NCI-H1930 (cell line): Measurements from ENCODE around the gene SPON2.

ENCODE experiments used
- DNase-seq, 2 experiments: peaks; one replicate each; lab custom pipeline; 2025; lab: John Stamatoyannopoulos, UW

SPON2 gene

DNA sequence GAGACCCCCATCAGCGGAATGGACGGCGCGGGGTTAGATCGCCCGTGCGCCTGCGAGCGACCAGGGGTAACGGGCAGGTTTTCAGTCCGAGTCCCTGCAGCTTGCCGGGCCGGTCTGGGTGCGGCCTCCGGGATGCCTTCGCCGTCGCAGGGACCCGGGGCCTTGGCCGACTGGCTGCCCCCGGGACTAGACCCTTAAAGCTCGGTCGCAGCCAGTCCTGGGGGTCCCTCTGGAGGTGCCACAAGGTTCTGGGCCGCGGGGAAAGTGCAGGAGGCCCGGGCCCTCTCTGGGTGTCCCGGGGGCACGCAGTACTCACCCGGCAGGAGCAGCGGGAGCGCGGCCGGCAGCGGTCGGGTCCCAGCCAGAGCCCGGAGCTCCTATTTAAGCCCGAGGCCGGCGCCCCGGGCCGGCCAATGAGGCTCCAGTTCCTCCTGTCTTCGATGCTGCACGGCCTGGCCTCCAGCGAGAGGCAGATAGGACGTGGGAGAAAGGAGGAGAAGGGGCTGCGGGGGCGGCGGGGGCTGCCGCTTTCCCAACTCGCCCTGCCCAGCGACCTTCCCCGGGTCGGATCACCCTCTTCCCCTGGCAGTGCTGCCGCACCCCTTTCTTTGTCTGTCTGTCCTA is at the start of gene SPON2:
Gene SPON2 (minus strand): TSS at position 356 of the 624 bp plus-strand sequence.
- no peak for DNase-seq

DNA sequence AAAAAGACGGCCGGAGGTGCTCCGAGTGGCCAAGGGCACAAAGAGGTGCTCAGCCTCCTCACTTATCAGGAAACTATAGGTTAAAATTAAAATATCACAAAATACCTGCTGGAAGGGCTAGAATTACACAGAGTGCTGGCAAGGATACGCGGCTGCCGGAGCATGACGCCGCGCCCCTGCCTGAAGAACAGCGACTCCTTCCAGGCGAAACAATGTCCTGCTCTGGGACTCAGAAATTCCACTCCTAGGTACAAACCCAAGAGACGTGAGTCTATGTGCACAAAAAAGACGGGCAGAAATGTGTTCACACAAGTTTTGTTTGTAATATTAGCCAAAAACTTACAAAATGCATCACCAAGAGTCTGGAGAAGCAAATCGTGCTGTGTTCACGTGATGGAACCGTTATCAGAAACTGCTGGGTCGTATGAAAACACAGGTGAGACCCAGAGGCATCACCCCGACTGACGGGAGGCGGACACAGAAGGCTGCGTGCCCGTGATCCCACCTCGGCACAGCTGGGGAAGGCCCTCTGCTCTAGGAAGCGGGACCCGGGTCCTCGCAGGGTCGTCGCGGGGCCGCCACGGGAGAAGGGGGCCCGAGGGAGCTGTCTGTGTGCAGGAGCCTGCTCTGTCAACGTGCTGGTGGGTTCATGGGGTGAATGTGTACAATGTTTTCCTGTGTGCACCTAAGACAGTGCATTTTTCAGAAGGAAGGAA is 48.9 kb upstream of the SPON2 start:
- no peak for DNase-seq

DNA sequence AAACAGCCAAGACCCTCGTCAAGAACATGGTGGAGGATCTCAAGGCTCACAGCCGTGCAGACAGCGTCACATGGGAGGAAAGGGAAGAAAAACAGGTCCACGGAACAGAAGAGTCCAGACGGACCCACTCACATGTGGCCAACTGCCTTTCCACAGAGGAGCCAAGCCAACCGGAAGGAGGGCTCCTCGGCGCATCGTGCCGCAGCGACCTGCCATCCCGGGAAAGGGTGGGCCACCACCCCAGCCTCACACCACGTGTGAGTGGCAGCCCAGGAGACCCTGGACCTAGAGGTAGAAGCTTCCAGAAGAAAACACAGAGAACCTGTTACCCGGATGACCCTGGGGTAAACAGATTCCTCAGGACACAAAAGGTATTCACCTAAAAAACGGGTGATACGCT is 48.2 kb upstream of the SPON2 start:
- no peak for DNase-seq

DNA sequence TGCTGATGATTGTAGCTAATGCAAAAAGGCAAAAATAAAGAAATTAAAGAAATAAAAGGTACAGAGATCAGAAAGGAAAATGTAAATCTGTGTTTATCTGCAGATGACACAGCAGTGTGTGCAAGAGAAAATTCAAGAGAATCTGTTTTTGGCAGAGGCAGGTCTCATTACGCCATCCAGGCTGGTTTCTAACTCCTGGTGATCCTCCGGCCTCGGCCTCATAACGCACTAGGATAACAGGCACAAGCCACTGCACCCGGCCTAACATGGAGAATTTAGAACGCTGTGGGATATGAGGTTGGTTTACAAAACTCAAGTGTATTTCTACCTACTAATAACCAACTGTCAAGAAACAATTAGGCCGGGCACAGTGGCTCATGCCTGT is 47.2 kb upstream of the SPON2 start:
- no peak for DNase-seq

GRCh38 chr4:1218634-1219565 is 46.5 kb upstream of the SPON2 start:
- DNase-seq = no peak

DNA sequence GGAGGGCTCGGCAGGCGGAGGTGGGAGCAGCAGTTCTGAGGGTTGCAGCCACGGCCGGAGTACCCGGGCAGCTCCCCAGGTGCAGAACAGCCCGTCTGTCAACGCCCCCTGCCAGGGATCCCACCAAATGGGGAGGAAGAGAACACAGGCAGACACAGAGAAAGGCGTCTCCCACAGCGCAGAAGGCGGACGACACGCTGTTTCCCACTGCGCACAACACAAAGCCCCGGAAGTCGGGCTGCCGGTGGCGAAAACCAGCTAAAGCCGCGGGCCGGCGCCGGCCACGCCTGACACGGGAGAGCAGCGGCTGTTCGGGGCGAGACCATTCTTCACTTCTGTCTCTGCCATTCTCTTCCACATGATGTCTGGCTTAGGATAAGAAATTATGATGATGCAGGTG is 45.0 kb upstream of the SPON2 start:
- DNase-seq = no peak

DNA sequence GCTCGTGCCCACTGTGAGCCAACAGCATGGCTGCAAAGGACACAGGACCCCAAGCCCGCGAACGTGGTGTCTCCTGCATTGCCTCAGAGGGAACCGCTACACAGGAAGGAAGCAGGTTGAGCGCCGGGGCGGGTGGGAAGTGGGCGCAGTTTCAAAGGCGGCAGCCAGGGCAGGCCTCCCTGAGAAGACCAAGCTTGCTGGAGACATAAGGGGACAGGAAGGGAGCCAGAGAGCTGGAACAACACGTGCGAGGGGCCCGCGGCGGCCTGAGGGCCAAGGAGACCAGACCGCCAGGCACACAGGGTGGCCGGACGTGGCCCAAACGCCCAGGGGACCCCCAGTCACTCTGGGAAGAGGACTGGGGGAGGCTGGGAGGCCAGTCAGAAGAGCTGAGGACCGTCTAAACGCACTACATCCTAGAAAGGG is 44.5 kb upstream of the SPON2 start:
- no peak for DNase-seq

GRCh38 chr4:1216076-1216614 is 43.8 kb upstream of the SPON2 start:
- no peak for DNase-seq

DNA sequence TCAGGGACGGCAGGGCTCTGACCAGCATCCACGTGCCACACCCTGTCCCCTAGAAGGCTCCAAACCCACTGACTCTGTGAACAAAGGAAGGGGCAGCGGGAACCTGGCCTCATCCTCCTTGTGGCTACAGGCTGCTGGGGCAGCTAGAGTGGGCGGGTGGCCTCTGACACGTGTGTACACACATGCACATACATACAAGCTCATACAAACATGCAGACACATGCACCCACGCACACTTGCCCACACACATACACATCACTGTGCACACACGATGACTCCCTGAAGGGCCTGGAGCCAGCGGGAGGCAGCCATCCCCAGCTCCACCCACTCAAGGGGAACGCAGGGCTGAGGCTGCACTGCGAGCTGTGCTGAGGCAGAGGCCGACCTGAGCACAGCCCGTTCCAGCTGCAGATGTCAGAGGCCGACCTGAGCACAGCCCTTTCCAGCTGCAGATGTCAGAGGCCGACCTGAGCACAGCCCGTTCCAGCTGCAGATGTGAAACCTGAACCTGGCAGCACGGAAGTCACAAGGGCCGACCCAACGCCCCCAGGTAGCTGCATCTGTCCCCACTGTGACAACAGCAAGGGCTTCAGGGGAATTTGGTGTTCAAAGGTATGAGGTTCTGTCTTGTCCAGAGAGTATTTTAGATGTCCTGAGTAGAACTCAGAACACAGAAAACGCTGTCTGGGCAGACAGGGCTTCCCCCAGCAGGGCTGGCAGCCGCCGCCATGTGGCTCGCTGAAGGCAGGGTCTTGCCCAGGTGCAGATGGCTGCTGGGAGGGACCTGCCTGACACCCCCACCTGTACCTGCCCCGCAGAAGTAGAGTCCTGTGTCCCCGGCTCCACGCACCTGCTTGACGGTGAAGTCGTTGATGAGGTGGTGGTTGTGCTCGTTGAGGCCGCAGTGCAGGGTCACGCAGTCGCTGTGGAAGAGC is 43.0 kb upstream of the SPON2 start:
- DNase-seq = no peak

GRCh38 chr4:1214101-1215095 is 42.0 kb upstream of the SPON2 start:
- DNase-seq = no peak

DNA sequence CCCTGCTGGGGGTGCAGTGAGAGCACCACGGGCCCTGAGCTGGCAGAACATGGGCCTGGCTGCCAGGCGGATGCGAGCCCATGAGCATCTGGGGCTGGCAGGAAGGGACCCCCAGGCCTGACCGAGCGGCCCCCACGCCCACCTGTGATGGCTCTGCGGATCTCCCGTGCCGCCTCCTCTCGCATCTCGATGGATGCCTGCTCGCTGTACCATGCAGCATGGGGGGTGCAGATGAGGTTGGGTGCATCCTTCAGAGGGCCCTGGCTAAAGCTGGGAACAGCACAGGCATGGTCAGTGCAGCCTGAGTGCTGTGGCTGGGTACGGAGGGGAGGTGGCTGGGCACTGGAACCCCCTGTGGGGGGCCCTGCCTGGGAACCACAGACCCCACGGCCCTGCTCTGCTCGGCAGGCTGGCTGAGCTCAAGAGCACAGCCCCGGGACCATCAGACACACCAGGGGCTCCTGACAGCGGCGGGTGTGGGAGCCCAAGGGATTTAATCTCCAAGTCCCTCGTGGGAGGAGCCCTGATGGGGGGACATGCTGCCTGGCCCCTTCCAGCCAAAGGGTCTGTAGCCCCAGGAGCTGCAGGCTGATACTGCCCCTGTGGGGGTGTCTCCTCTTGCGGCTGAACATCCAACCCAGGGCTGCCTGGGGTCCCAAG is 41.1 kb upstream of the SPON2 start:
- DNase-seq = no peak

- no peak for DNase-seq
Observed at GRCh38 chr4:1212546-1213335, 40.4 kb upstream of the SPON2 start.

DNA sequence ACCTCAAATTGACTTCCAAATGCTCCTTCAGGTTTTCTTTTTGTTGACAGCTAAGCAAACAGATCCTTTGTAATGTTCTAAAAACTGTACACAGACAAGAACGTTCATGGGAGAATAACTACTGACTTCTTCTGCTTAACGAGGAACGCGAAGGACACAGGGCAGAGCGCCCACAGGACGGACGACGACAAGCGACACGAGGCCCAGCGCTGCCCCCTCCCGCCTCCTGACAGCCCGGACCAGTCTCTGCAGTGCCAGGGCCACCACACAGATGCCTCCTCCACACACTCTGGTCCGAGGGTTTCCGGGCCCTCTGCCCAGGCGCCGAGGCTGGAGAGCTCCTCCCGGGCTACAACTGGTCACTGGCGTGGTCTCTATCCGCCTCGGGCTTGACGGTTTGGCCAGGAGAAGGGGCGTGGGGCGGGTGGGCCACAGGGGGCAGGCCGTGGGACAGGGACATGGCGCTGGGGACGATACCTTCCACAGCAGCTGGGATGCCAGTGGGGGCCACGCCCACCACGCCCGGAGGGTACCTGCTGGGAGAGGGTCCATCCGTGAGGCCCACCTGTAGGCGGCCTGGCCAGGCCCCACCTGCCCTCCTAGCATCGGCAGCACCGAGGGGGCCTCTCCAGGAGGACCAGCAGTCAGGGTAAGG is 39.6 kb upstream of the SPON2 start:
- DNase-seq = no peak

- no peak for DNase-seq
Observed at GRCh38 chr4:1211371-1211770, 39.0 kb upstream of the SPON2 start.

- DNase-seq = no peak
Observed at GRCh38 chr4:1210971-1211370, 38.6 kb upstream of the SPON2 start.

DNA sequence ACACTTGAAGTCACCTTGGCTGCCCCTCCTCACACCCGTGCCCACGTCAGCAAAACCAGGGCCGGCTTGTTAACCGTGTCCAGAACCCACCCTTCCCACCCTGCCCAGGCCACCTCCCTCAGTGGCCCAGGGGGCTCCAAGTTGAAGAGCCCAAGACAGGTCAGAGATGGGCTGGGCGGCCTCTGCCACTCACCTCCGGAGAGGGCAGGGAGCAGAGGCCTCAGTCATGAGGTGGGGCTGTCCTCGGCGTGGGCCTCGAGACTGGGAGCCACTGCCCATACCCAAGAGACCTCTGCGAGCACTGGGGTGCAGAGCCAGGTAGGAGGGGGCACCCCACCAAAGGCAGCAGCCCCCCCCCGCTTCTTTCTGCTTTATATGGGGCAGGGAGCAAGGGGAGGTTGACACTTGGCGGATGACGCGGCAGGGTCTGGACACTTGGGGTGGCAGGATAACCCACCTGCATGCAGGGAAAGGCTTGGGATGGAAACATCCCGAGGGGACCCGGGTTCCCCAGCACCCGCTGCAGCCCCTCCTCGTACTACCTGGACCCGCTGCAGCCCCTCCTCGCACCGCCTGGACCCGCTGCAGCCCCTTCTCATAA is 38.0 kb upstream of the SPON2 start:
- DNase-seq = no peak

- no peak for DNase-seq
Observed at GRCh38 chr4:1209821-1210220, 37.4 kb upstream of the SPON2 start.
